CD14-positive monocyte (primary cell): ENCODE data around the gene CXCL12. TPM values are rescaled to one million over a fixed set of nuclear protein-coding genes. Genes with fewer than 3 reads are reported as not detected.

Experiments
- DNase-seq, 3 donors: peaks; one replicate each; pipeline ENCODE4 v3.0.0-alpha.2; 2011 to 2022
- H2AFZ ChIP-seq: 2 replicates; pipeline ENCODE4 v1.6.0; 2012; ENCODE audit warnings: mild to moderate bottlenecking, low read depth, low read length, inconsistent platforms; ENCODE audit not compliant: insufficient read depth, poor library complexity, severe bottlenecking
- H3K27ac ChIP-seq, 2 donors: 1 replicate in 1 of 2; 2 replicates in 1 of 2; pipeline ENCODE4 v1.5.1; 2012 to 2013; ENCODE audit warnings: low read length in 2 of 2, control low read depth in 1 of 2, inconsistent platforms in 1 of 2, low read depth in 1 of 2, mild to moderate bottlenecking in 1 of 2
- H3K27me3 ChIP-seq, 2 donors: one replicate each; pipeline versions ENCODE4 v1.6.0 to v1.6.1; 2011 to 2013; ENCODE audit warnings: low read length in 2 of 2; ENCODE audit not compliant: control insufficient read depth in 2 of 2, insufficient read depth in 2 of 2
- H3K36me3 ChIP-seq, 2 donors: replicated peaks in 1 of 2; 1 replicate in 1 of 2; 2 replicates in 1 of 2; pipeline versions ENCODE4 v1.5.1 to v1.6.1; 2012 to 2013; ENCODE audit warnings: low read length in 2 of 2, control low read depth in 1 of 2, inconsistent platforms in 1 of 2, mild to moderate bottlenecking in 1 of 2; ENCODE audit not compliant: insufficient read depth in 2 of 2, control insufficient read depth in 1 of 2
- H3K4me1 ChIP-seq, 2 donors: 1 replicate in 1 of 2; 2 replicates in 1 of 2; pipeline versions ENCODE4 v1.5.1 to v1.6.1; 2012 to 2013; ENCODE audit warnings: low read length in 2 of 2, control low read depth in 1 of 2, inconsistent platforms in 1 of 2, mild to moderate bottlenecking in 1 of 2, moderate library complexity in 1 of 2; ENCODE audit not compliant: insufficient read depth in 2 of 2, control insufficient read depth in 1 of 2
- H3K4me2 ChIP-seq: replicated peaks from 2 replicates; pipeline ENCODE3; 2012; ENCODE audit warnings: low read length, moderate library complexity, mild to moderate bottlenecking; ENCODE audit not compliant: poor library complexity, severe bottlenecking; ENCODE audit errors: extremely low read depth
- H3K4me3 ChIP-seq, 3 experiments: fragments of 200-600 bp in 1 of 3; sonication (generic) in 1 of 3; replicated peaks in 1 of 3; 1 replicate in 2 of 3; 2 replicates in 1 of 3; pipeline ENCODE4 v1.5.1; 2011 to 2013; ENCODE audit warnings: low read length in 3 of 3, mild to moderate bottlenecking in 3 of 3, control low read depth in 2 of 3, low read depth in 2 of 3, inconsistent platforms in 1 of 3, moderate library complexity in 1 of 3
- H3K79me2 ChIP-seq: 2 replicates; pipeline ENCODE4 v1.6.0; 2012; ENCODE audit warnings: mild to moderate bottlenecking, control low read depth, inconsistent platforms, low read length, moderate library complexity; ENCODE audit not compliant: insufficient read depth
- H3K9ac ChIP-seq: 2 replicates; pipeline ENCODE4 v1.6.0; 2017; ENCODE audit warnings: low read length, mild to moderate bottlenecking; ENCODE audit not compliant: insufficient read depth, poor library complexity, severe bottlenecking
- H3K9me3 ChIP-seq, 2 donors: replicated peaks in 1 of 2; 1 replicate in 1 of 2; 2 replicates in 1 of 2; pipeline versions ENCODE4 v1.5.1 to v1.6.1; 2012 to 2013; ENCODE audit warnings: low read length in 2 of 2, control low read depth in 1 of 2; ENCODE audit not compliant: control insufficient read depth in 1 of 2, insufficient read depth in 1 of 2
- H4K20me1 ChIP-seq: 2 replicates; pipeline ENCODE4 v1.6.0; 2012; ENCODE audit warnings: mild to moderate bottlenecking, low read length, control low read depth, moderate library complexity; ENCODE audit not compliant: insufficient read depth
- H3K27ac Mint-ChIP-seq, 7 donors: one replicate each; pipeline ENCODE4 v1.8.0; 2020; ENCODE audit warnings: mild to moderate bottlenecking in 7 of 7, mixed read lengths in 7 of 7, moderate library complexity in 6 of 7, inconsistent platforms in 2 of 7
- H3K27me3 Mint-ChIP-seq, 3 donors: one replicate each; pipeline ENCODE4 v1.8.0; 2021 to 2022; ENCODE audit warnings: low read depth in 3 of 3, mild to moderate bottlenecking in 3 of 3, mixed read lengths in 3 of 3, moderate library complexity in 3 of 3, inconsistent platforms in 1 of 3
- H3K36me3 Mint-ChIP-seq, 2 donors: one replicate each; pipeline ENCODE4 v1.8.0; 2020; ENCODE audit warnings: mixed read lengths in 2 of 2, inconsistent platforms in 1 of 2, mild to moderate bottlenecking in 1 of 2
- H3K4me1 Mint-ChIP-seq: one replicate; pipeline ENCODE4 v1.8.0; 2020; ENCODE audit warnings: mild to moderate bottlenecking, mixed read lengths
- H3K4me3 Mint-ChIP-seq, 2 donors: one replicate each; pipeline ENCODE4 v1.8.0; 2020; ENCODE audit warnings: mild to moderate bottlenecking in 2 of 2, mixed read lengths in 2 of 2, moderate library complexity in 1 of 2
- H3K9me3 Mint-ChIP-seq, 7 donors: one replicate each; pipeline ENCODE4 v1.8.0; 2020 to 2022; ENCODE audit warnings: mixed read lengths in 7 of 7, mild to moderate bottlenecking in 6 of 7, moderate library complexity in 6 of 7, inconsistent platforms in 2 of 7
- WGBS: methylation state at CpG from one replicate; pipeline ENCODE4 v1.1.5; 2013; ENCODE audit warnings: missing lambda C conversion rate; ENCODE audit not compliant: insufficient coverage; 5-methylcytosine and 5-hydroxymethylcytosine counted together
- intact Hi-C, 2 donors: fragments of 100-400 bp; cut with micrococcal nuclease; formaldehyde crosslinking; loops; one replicate each; pipeline versions ENCODE4 v1.15.0 to v1.15.1; 2023
- polyA plus RNA-seq, 3 donors: library from polyadenylated mRNA; depleted of rRNA in 1 of 3; unstranded in 2 of 3; stranded (reverse) in 1 of 3; fragments of 300-500 nt in 2 of 3; fragments of >200 nt in 1 of 3; fragmentation: Illumina TruSeq in 2 of 3; gene quantifications; 1 replicate in 2 of 3; 2 replicates in 1 of 3; pipeline ENCODE4 v1.2.3, GENCODE V29; 2012 to 2021
- TF ChIP-seq, protein P1 (sequence below): fragments of 200-600 bp; IDR thresholded peaks from one replicate; pipeline ENCODE4 v1.8.0; 2022; ENCODE audit warnings: antibody characterized with exemption, mild to moderate bottlenecking

The CXCL12 gene
- polyA plus RNA-seq, 3 donors, result 0.21 TPM; not detected in 2

DNA sequence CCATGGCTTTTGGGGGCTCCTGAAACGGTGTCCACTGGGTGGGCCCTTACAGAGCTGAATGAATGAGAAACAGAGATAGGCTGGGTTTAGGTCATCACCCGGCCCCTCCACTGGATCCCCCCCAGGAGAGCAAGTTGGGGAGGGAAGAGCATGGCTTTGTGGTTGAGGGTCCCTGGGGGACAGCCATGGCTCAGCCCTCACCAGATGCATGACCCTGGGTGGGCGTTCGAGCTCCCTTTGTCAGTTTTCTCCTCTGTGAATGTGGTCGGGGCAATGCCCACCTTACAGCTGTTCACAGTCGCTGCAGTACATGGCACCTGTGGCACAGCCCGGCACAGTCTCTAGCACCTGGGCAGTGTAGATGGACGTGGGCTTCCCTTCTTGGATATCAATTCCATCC, 40.6 kb upstream of the CXCL12 start:
- Histone ChIP-seq H3K27ac (no peak overlapping the region), H3K4me1 (no peaks in the 10 kb centered on the region), H3K9ac (no peak overlapping the region), H3K4me3 (no peak overlapping the region), H3K79me2 (no peaks in the 10 kb centered on the region), H3K4me2 (no peak overlapping the region), H3K27me3 (no peaks in the 10 kb centered on the region), H2AFZ (no peak overlapping the region), H3K36me3 (no peaks in the 10 kb centered on the region), H3K9me3 (no peaks in the 10 kb centered on the region), H4K20me1 (no peaks in the 10 kb centered on the region)
- H3K27ac Mint-ChIP-seq, result no peak overlapping the region
- H3K9me3 Mint-ChIP-seq, result peaks cover 0 to 24% (median 4%) of the 10 kb centered on the region in 7 donors
- intact Hi-C loops, result no loop called here
- TF ChIP-seq, protein P1, sequence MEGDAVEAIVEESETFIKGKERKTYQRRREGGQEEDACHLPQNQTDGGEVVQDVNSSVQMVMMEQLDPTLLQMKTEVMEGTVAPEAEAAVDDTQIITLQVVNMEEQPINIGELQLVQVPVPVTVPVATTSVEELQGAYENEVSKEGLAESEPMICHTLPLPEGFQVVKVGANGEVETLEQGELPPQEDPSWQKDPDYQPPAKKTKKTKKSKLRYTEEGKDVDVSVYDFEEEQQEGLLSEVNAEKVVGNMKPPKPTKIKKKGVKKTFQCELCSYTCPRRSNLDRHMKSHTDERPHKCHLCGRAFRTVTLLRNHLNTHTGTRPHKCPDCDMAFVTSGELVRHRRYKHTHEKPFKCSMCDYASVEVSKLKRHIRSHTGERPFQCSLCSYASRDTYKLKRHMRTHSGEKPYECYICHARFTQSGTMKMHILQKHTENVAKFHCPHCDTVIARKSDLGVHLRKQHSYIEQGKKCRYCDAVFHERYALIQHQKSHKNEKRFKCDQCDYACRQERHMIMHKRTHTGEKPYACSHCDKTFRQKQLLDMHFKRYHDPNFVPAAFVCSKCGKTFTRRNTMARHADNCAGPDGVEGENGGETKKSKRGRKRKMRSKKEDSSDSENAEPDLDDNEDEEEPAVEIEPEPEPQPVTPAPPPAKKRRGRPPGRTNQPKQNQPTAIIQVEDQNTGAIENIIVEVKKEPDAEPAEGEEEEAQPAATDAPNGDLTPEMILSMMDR, result no peak
- no peaks in the 10 kb centered on the region for H3K36me3 Mint-ChIP-seq
- no peaks in the 10 kb centered on the region for H3K4me1 Mint-ChIP-seq
- DNase-seq, result no peak
- no peak overlapping the region for H3K4me3 Mint-ChIP-seq
- WGBS, result 93% methylated on average over 6 of the region's 8 CpGs
- H3K27me3 Mint-ChIP-seq, result peaks cover 2 to 12% (median 2%) of the 10 kb centered on the region in 3 donors

DNA sequence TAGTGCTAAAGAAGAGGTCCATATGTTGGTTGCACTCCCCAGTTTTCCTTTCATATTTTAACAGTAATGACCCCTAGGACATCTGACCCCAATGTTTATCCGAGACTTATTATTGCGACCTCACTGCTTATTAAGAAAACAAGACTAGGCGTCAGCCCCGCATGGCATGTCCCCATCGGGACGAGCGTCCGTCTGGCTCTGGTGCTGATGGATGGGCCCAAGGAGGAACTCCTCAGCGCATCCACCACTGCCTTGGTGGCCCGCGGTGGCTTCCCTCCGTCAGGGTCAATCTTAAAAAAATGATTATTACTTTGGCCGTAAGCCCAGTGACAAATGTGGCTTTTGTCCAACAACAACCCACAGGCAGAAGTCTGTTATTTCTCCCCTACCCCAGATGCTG, 40.1 kb upstream of the CXCL12 start:
- Histone ChIP-seq H4K20me1 (no peaks in the 10 kb centered on the region), H3K79me2 (no peaks in the 10 kb centered on the region), H3K4me1 (no peaks in the 10 kb centered on the region), H3K9ac (no peak overlapping the region), H3K9me3 (no peaks in the 10 kb centered on the region), H3K36me3 (no peaks in the 10 kb centered on the region), H2AFZ (no peak overlapping the region), H3K27ac (no peak overlapping the region), H3K4me3 (no peak overlapping the region), H3K27me3 (no peaks in the 10 kb centered on the region), H3K4me2 (no peak overlapping the region)
- WGBS, result 82% methylated on average over 10 of the region's 13 CpGs
- Mint-ChIP-seq H3K9me3 (peaks cover 0 to 24% (median 4%) of the 10 kb centered on the region in 7 donors), H3K4me3 (no peak overlapping the region), H3K36me3 (no peaks in the 10 kb centered on the region), H3K27ac (no peak overlapping the region), H3K4me1 (no peaks in the 10 kb centered on the region), H3K27me3 (peaks cover 2 to 10% (median 2%) of the 10 kb centered on the region in 3 donors)
- TF ChIP-seq, protein P1, result no peak
- intact Hi-C loops, result no loop called here
- DNase-seq, result no peak
